Colonic mucosa (tissue), 4 donors: ENCODE data around the gene FAM181A. TPM values are rescaled to one million over a fixed set of nuclear protein-coding genes. Genes with fewer than 3 reads are reported as not detected.

Source experiments
- DNase-seq: peaks from one replicate; pipeline ENCODE4 v3.0.0-alpha.2; 2020
- H3K27ac ChIP-seq: fragments of 200-600 bp; one replicate; pipeline ENCODE4 v1.8.0; 2021
- H3K27me3 ChIP-seq: fragments of 200-600 bp; one replicate; pipeline ENCODE4 v1.8.0; 2021
- H3K36me3 ChIP-seq: fragments of 200-600 bp; one replicate; pipeline ENCODE4 v1.8.0; 2021
- H3K4me1 ChIP-seq: fragments of 200-600 bp; one replicate; pipeline ENCODE4 v1.8.0; 2021; ENCODE audit warnings: mild to moderate bottlenecking
- H3K4me3 ChIP-seq: fragments of 200-600 bp; one replicate; pipeline ENCODE4 v1.8.0; 2021
- H3K9ac ChIP-seq, 2 donors: one replicate each; pipeline ENCODE4 v1.7.0; 2013; ENCODE audit warnings: control low read depth in 2 of 2, low read depth in 2 of 2, low read length in 2 of 2
- H3K9me3 ChIP-seq: fragments of 200-600 bp; one replicate; pipeline ENCODE4 v1.8.0; 2021
- CTCF ChIP-seq: fragments of 200-600 bp; IDR thresholded peaks from one replicate; pipeline ENCODE4 v1.8.0; 2022; ENCODE audit warnings: antibody characterized with exemption, mild to moderate bottlenecking
- intact Hi-C: fragments of 100-400 bp; cut with DNase I; formaldehyde crosslinking; loops from one replicate; pipeline ENCODE4 v1.14.1; 2022
- total RNA-seq, 2 donors: library from RNA; stranded (reverse); fragmentation: NEBNext Ultra II Directional in 1 of 2; extraction: Animal tissue kit (Norgen Biotek cat#: 25700) in 1 of 2; gene quantifications; one replicate each; pipeline ENCODE4 v1.2.1, GENCODE V29; 2021
- donor health status: healthy.
- donor health status: DM: no; HTN: no; CAD: no.
- donor health status: DM: no; HTN: no; CAD: no.

FAM181A gene
- total RNA-seq, 2 donors from 2014 or later, result not detected

GRCh38 chr14:93928184-93929047 is 1.3 kb downstream of the FAM181A start:
- Histone ChIP-seq H3K36me3 (no peaks in the 10 kb centered on the region), H3K9me3 (no peaks in the 10 kb centered on the region), H3K9ac (no peak overlapping the region), H3K4me1 (no peaks in the 10 kb centered on the region), H3K27ac (no peak overlapping the region), H3K4me3 (no peak overlapping the region), H3K27me3 (no peaks in the 10 kb centered on the region)
- DNase-seq, result no peak
- no peak for TF ChIP-seq CTCF
- intact Hi-C loops, result no loop called here

- Histone ChIP-seq H3K9ac (no peak overlapping the region), H3K36me3 (no peaks in the 10 kb centered on the region), H3K4me3 (no peak overlapping the region), H3K9me3 (no peaks in the 10 kb centered on the region), H3K4me1 (no peaks in the 10 kb centered on the region), H3K27me3 (no peaks in the 10 kb centered on the region), H3K27ac (no peak overlapping the region)
- intact Hi-C loops, result no loop called here
- no peak for DNase-seq
- no peak for TF ChIP-seq CTCF
Measured at GRCh38 chr14:93929048-93929535, 1.9 kb downstream of the FAM181A start.

- Histone ChIP-seq H3K27ac (no peak overlapping the region), H3K9ac (no peak overlapping the region), H3K9me3 (no peaks in the 10 kb centered on the region), H3K4me3 (no peak overlapping the region), H3K4me1 (no peaks in the 10 kb centered on the region), H3K36me3 (no peaks in the 10 kb centered on the region), H3K27me3 (no peaks in the 10 kb centered on the region)
- intact Hi-C loops, result no loop called here
- no peak for TF ChIP-seq CTCF
- DNase-seq, result no peak
Measured at GRCh38 chr14:93929657-93930056, 2.5 kb downstream of the FAM181A start.

DNA sequence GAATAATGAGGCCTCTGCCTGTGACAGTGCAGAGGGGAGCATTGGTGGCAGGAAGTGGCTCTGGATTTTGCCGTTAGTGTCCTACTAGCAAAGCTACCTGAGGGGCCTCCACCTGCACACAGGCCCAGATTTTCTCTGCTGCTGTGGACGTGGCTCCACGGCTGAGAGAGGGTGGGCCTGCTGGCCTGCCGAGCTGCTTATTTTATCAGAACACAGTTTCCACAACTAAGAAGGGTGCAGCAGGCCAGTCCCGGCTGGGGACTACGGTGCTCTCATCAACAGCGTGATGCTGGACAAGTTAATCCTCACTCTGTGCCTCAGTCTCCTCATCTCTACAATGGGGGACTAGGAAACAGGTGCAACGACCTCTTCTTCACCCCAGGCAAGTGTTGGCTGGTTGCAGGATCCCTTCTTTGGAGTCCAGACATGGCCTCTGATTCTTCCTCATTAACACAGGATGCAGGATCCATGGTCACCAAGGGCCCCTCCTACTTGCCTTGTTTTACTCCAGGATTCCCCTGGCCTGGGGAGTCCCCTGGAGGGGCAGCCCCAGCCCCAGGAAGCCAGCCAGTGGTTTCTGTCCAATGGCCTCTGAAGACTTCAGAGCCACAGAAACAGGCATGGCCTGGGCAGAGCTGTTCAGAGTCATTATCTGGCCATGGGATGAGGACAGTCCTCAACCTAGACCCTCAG is 3.3 kb downstream of the FAM181A start:
- H3K9me3 ChIP-seq, result no peaks in the 10 kb centered on the region
- H3K27me3 ChIP-seq, result no peaks in the 10 kb centered on the region
- DNase-seq, result no peak
- intact Hi-C loops, result no loop called here
- H3K4me1 ChIP-seq, result no peaks in the 10 kb centered on the region
- H3K27ac ChIP-seq, result no peak overlapping the region
- H3K9ac ChIP-seq, result no peak overlapping the region
- H3K4me3 ChIP-seq, result no peak overlapping the region
- TF ChIP-seq CTCF, result no peak
- no peaks in the 10 kb centered on the region for H3K36me3 ChIP-seq

GRCh38 chr14:93930989-93931307 is 3.8 kb downstream of the FAM181A start:
- Histone ChIP-seq H3K27me3 (no peaks in the 10 kb centered on the region), H3K4me3 (no peak overlapping the region), H3K9ac (no peak overlapping the region), H3K9me3 (no peaks in the 10 kb centered on the region), H3K4me1 (no peaks in the 10 kb centered on the region), H3K36me3 (no peaks in the 10 kb centered on the region), H3K27ac (no peak overlapping the region)
- no peak for DNase-seq
- TF ChIP-seq CTCF, result no peak
- intact Hi-C loops, result no loop called here
